Trophoblast cell (in vitro differentiated cells and primary cell): Measurements from ENCODE around the gene MAST4.

Source experiments
- DNase-seq, 2 donors: peaks; one replicate each; pipeline ENCODE4 v3.0.0-alpha.2; 2016
- H2AFZ ChIP-seq: 2 replicates; pipeline ENCODE4 v1.6.1; 2013; ENCODE audit warnings: low read length, moderate library complexity, mild to moderate bottlenecking; ENCODE audit not compliant: insufficient read depth, poor library complexity
- H2AK5ac ChIP-seq: 2 replicates; pipeline ENCODE4 v1.6.1; 2013; ENCODE audit warnings: mild to moderate bottlenecking, low read length
- H2BK120ac ChIP-seq: 2 replicates; pipeline ENCODE4 v1.6.1; 2013; ENCODE audit warnings: low read length, mild to moderate bottlenecking, moderate library complexity; ENCODE audit not compliant: insufficient read depth, poor library complexity
- H2BK12ac ChIP-seq: 2 replicates; pipeline ENCODE4 v1.6.1; 2013; ENCODE audit warnings: mild to moderate bottlenecking, low read length, moderate library complexity
- H2BK5ac ChIP-seq: 2 replicates; pipeline ENCODE4 v1.6.1; 2013; ENCODE audit warnings: low read length, low read depth, moderate library complexity, mild to moderate bottlenecking; ENCODE audit not compliant: poor library complexity
- H3K14ac ChIP-seq: 2 replicates; pipeline ENCODE4 v1.6.1; 2013; ENCODE audit warnings: mild to moderate bottlenecking, low read length
- H3K18ac ChIP-seq: 2 replicates; pipeline ENCODE4 v1.6.1; 2013; ENCODE audit warnings: mild to moderate bottlenecking, low read length
- H3K23ac ChIP-seq: 2 replicates; pipeline ENCODE4 v1.6.1; 2013; ENCODE audit warnings: low read length
- H3K27ac ChIP-seq: 2 replicates; pipeline ENCODE4 v1.5.1; 2013; ENCODE audit warnings: low read depth, mild to moderate bottlenecking, inconsistent platforms, low read length, moderate library complexity
- H3K27me3 ChIP-seq: 2 replicates; pipeline ENCODE4 v1.6.1; 2013; ENCODE audit warnings: inconsistent platforms, mild to moderate bottlenecking, low read length, moderate library complexity; ENCODE audit not compliant: insufficient read depth
- H3K36me3 ChIP-seq, 2 experiments: 1 replicate in 1 of 2; 2 replicates in 1 of 2; pipeline ENCODE4 v1.6.1; 2013; ENCODE audit warnings: low read length in 2 of 2, mild to moderate bottlenecking in 2 of 2, moderate library complexity in 1 of 2; ENCODE audit not compliant: insufficient read depth in 2 of 2, control insufficient read depth in 1 of 2
- H3K4ac ChIP-seq: 2 replicates; pipeline ENCODE4 v1.6.1; 2013; ENCODE audit warnings: low read depth, mild to moderate bottlenecking, low read length, moderate library complexity
- H3K4me1 ChIP-seq, 2 experiments: 1 replicate in 1 of 2; 2 replicates in 1 of 2; pipeline ENCODE4 v1.6.1; 2013; ENCODE audit warnings: low read length in 2 of 2, mild to moderate bottlenecking in 2 of 2, moderate library complexity in 1 of 2; ENCODE audit not compliant: insufficient read depth in 2 of 2, control insufficient read depth in 1 of 2
- H3K4me2 ChIP-seq: 2 replicates; pipeline ENCODE4 v1.6.1; 2013; ENCODE audit warnings: inconsistent platforms, mild to moderate bottlenecking, low read length, moderate library complexity
- H3K4me3 ChIP-seq: 2 replicates; pipeline ENCODE4 v1.5.1; 2013; ENCODE audit warnings: mild to moderate bottlenecking, low read depth, low read length, inconsistent platforms
- H3K79me1 ChIP-seq: one replicate; pipeline ENCODE4 v1.6.1; 2013; ENCODE audit warnings: low read length
- H3K79me2 ChIP-seq: 2 replicates; pipeline ENCODE4 v1.6.1; 2013; ENCODE audit warnings: low read length, mild to moderate bottlenecking; ENCODE audit not compliant: control insufficient read depth, insufficient read depth, poor library complexity
- H3K9ac ChIP-seq: 2 replicates; pipeline ENCODE4 v1.6.1; 2013; ENCODE audit warnings: mild to moderate bottlenecking, low read length
- H3K9me3 ChIP-seq: 2 replicates; pipeline ENCODE4 v1.6.1; 2013; ENCODE audit warnings: low read depth, mild to moderate bottlenecking, control low read depth, inconsistent platforms, low read length; ENCODE audit not compliant: insufficient read depth
- H4K12ac ChIP-seq: 2 replicates; pipeline ENCODE4 v1.6.1; 2013; ENCODE audit warnings: low read depth, mild to moderate bottlenecking, low read length, moderate library complexity
- H4K8ac ChIP-seq: 2 replicates; pipeline ENCODE4 v1.6.1; 2013; ENCODE audit warnings: low read depth, mild to moderate bottlenecking, low read length, moderate library complexity
- H4K91ac ChIP-seq: one replicate; pipeline ENCODE4 v1.6.1; 2013; ENCODE audit warnings: low read depth, mild to moderate bottlenecking, low read length, moderate library complexity
- WGBS: extraction: QIAGEN DNeasy Blood & Tissue Kit; methylation state at CpG from one replicate; pipeline ENCODE4 v1.1.7; 2013; ENCODE audit warnings: missing lambda C conversion rate; ENCODE audit not compliant: insufficient read length, insufficient coverage; ENCODE audit errors: extremely low coverage; 5-methylcytosine and 5-hydroxymethylcytosine counted together

The MAST4 gene

GRCh38 chr5:66829826-66830225 is 233.6 kb downstream of the MAST4 start:
- peak in 1 of 2 donors; percentile 14 for DNase-seq
- no peak overlapping the region for H3K4ac ChIP-seq
- H3K4me3 ChIP-seq: no peak overlapping the region
- peaks cover 3 to 11% of the 10 kb centered on the region in 2 experiments for H3K4me1 ChIP-seq
- no peak overlapping the region for H3K9ac ChIP-seq
- no peak overlapping the region for H3K4me2 ChIP-seq
- H4K12ac ChIP-seq: no peak overlapping the region
- no peak overlapping the region for H3K14ac ChIP-seq
- no peaks in the 10 kb centered on the region for H3K79me2 ChIP-seq
- no peak overlapping the region for H2BK120ac ChIP-seq
- no peak overlapping the region for H3K23ac ChIP-seq
- no peak overlapping the region for H4K8ac ChIP-seq
- no CpG with 5 or more reads among the region's 2 CpGs for WGBS
- no peaks in the 10 kb centered on the region for H3K36me3 ChIP-seq
- H3K27ac ChIP-seq: no peak overlapping the region
- no peaks in the 10 kb centered on the region for H3K9me3 ChIP-seq
- H3K18ac ChIP-seq: no peak overlapping the region
- no peak overlapping the region for H2BK5ac ChIP-seq
- no peak overlapping the region for H2BK12ac ChIP-seq
- no peak overlapping the region for H2AFZ ChIP-seq
- no peaks in the 10 kb centered on the region for H3K27me3 ChIP-seq
- H2AK5ac ChIP-seq: no peak overlapping the region
- no peaks in the 10 kb centered on the region for H3K79me1 ChIP-seq
- H4K91ac ChIP-seq: no peak overlapping the region

GRCh38 chr5:66830636-66831035 is 234.4 kb downstream of the MAST4 start:
- Histone ChIP-seq H3K18ac (no peak overlapping the region), H3K79me1 (no peaks in the 10 kb centered on the region), H4K12ac (no peak overlapping the region), H3K27ac (no peak overlapping the region), H3K36me3 (no peaks in the 10 kb centered on the region), H3K27me3 (no peaks in the 10 kb centered on the region), H3K4me3 (no peak overlapping the region), H3K9me3 (no peaks in the 10 kb centered on the region), H2BK120ac (no peak overlapping the region), H3K4ac (no peak overlapping the region), H4K8ac (no peak overlapping the region), H3K14ac (no peak overlapping the region), H3K79me2 (no peaks in the 10 kb centered on the region), H2AFZ (no peak overlapping the region), H4K91ac (no peak overlapping the region), H3K9ac (no peak overlapping the region), H2AK5ac (no peak overlapping the region), H2BK12ac (no peak overlapping the region), H3K23ac (no peak overlapping the region), H2BK5ac (no peak overlapping the region), H3K4me1 (peaks cover 3 to 11% of the 10 kb centered on the region in 2 experiments), H3K4me2 (no peak overlapping the region)
- DNase-seq: peak in 1 of 2 donors; percentile 22
- no CpG with 5 or more reads among the region's 1 CpG for WGBS

- Histone ChIP-seq H2AFZ (no peak overlapping the region), H3K14ac (no peak overlapping the region), H3K9me3 (no peaks in the 10 kb centered on the region), H3K4ac (no peak overlapping the region), H4K8ac (no peak overlapping the region), H3K9ac (no peak overlapping the region), H3K27me3 (no peaks in the 10 kb centered on the region), H2BK120ac (no peak overlapping the region), H3K4me2 (no peak overlapping the region), H2BK12ac (no peak overlapping the region), H3K23ac (no peak overlapping the region), H3K79me1 (no peaks in the 10 kb centered on the region), H3K18ac (no peak overlapping the region), H2AK5ac (no peak overlapping the region), H3K4me3 (no peak overlapping the region), H3K4me1 (no peaks in the 10 kb centered on the region), H4K12ac (no peak overlapping the region), H3K79me2 (no peaks in the 10 kb centered on the region), H4K91ac (no peak overlapping the region), H3K36me3 (no peaks in the 10 kb centered on the region), H3K27ac (no peak overlapping the region), H2BK5ac (no peak overlapping the region)
- DNase-seq: no peak
- no CpG with 5 or more reads among the region's 3 CpGs for WGBS
Observed at GRCh38 chr5:66839636-66840185, 243.5 kb downstream of the MAST4 start.

- Histone ChIP-seq H3K27me3 (no peaks in the 10 kb centered on the region), H4K8ac (no peak overlapping the region), H3K4me3 (no peak overlapping the region), H3K9me3 (no peaks in the 10 kb centered on the region), H2AK5ac (no peak overlapping the region), H2BK120ac (no peak overlapping the region), H2BK12ac (no peak overlapping the region), H3K23ac (no peak overlapping the region), H3K4me2 (no peak overlapping the region), H3K9ac (no peak overlapping the region), H2BK5ac (no peak overlapping the region), H3K79me2 (no peaks in the 10 kb centered on the region), H3K18ac (no peak overlapping the region), H3K27ac (no peak overlapping the region), H4K91ac (no peak overlapping the region), H3K4me1 (no peaks in the 10 kb centered on the region), H2AFZ (no peak overlapping the region), H4K12ac (no peak overlapping the region), H3K14ac (no peak overlapping the region), H3K36me3 (no peaks in the 10 kb centered on the region), H3K79me1 (no peaks in the 10 kb centered on the region), H3K4ac (no peak overlapping the region)
- DNase-seq: no peak
- no CpG with 5 or more reads among the region's 2 CpGs for WGBS
Observed at GRCh38 chr5:66840511-66841013, 244.4 kb downstream of the MAST4 start.
